Aorta (tissue), 5 donors: Measurements from ENCODE around the gene FXR1. TPM values are rescaled to one million over a fixed set of nuclear protein-coding genes. Genes with fewer than 3 reads are reported as not detected.
A peak's percentile ranks its signal among the peaks of the same experiment; 100 is the strongest.
"Not testable (repeated sequence)": the region's sequence is repeated elsewhere in the genome, so short reads cannot be mapped to it uniquely, and the experiment has no call there.

Experiments
- ATAC-seq: fragments of 200-7000 bp; cut with Tn5 transposase; one replicate; pipeline ENCODE4 v1.9.1; 2022; ENCODE audit warnings: moderate library complexity; ENCODE audit not compliant: low FRiP score
- DNase-seq, 2 donors: peaks; one replicate each; pipeline ENCODE4 v3.0.0-alpha.2; 2020
- H3K27ac ChIP-seq, 2 donors: one replicate each; pipeline ENCODE4 v1.5.1; 2013; ENCODE audit warnings: low read length in 2 of 2, mild to moderate bottlenecking in 2 of 2, moderate library complexity in 2 of 2, control low read depth in 1 of 2, inconsistent platforms in 1 of 2, low read depth in 1 of 2
- H3K27me3 ChIP-seq, 2 donors: one replicate each; pipeline ENCODE4 v1.6.1; 2013; ENCODE audit warnings: control low read depth in 1 of 2, low read length in 1 of 2, mild to moderate bottlenecking in 1 of 2, moderate library complexity in 1 of 2; ENCODE audit not compliant: insufficient read depth in 2 of 2, control insufficient read depth in 1 of 2
- H3K36me3 ChIP-seq, 2 donors: one replicate each; pipeline ENCODE4 v1.6.1; 2013; ENCODE audit warnings: control low read depth in 1 of 2, low read length in 1 of 2, mild to moderate bottlenecking in 1 of 2; ENCODE audit not compliant: insufficient read depth in 2 of 2, control insufficient read depth in 1 of 2
- H3K4me1 ChIP-seq, 2 donors: one replicate each; pipeline ENCODE4 v1.6.1; 2013; ENCODE audit warnings: low read length in 2 of 2, control low read depth in 1 of 2, mild to moderate bottlenecking in 1 of 2, moderate library complexity in 1 of 2; ENCODE audit not compliant: insufficient read depth in 2 of 2, control insufficient read depth in 1 of 2
- H3K4me3 ChIP-seq, 2 donors: one replicate each; pipeline ENCODE4 v1.5.1; 2013; ENCODE audit warnings: low read length in 2 of 2, control low read depth in 1 of 2, mild to moderate bottlenecking in 1 of 2
- H3K9me3 ChIP-seq: one replicate; pipeline ENCODE4 v1.6.1; 2013; ENCODE audit warnings: mild to moderate bottlenecking, low read length; ENCODE audit not compliant: control insufficient read depth
- WGBS, 2 donors: extraction: QIAGEN DNeasy Blood & Tissue Kit; methylation state at CpG; one replicate each; pipeline ENCODE4 v1.1.7; 2013; 5-methylcytosine and 5-hydroxymethylcytosine counted together
- intact Hi-C, 2 donors: fragments of 100-400 bp; cut with DNase I; formaldehyde crosslinking; loops; one replicate each; pipeline versions ENCODE4 v1.14.2 to v1.15.0; 2022
- polyA plus RNA-seq, 2 donors: library from polyadenylated mRNA; stranded (reverse); fragments of 200-250 nt; gene quantifications; one replicate each; pipeline ENCODE4 v1.2.3, GENCODE V29; 2013
- total RNA-seq, 2 donors: library from RNA; stranded (reverse); fragmentation: NEBNext Ultra II Directional; extraction: Animal tissue kit (Norgen Biotek cat#: 25700); gene quantifications; one replicate each; pipeline ENCODE4 v1.2.1, GENCODE V29; 2021
- donor health status: healthy with polysubstance abuse.
- donor health status: Bipolar disorder and iron deficiency.
- donor health status: DM: no; HTN: no; CAD: no.
- donor health status: DM: no; HTN: no; CAD: no.
- donor health status: DM: yes; HTN: yes; CAD: no.

FXR1 gene
- total and polyA plus RNA-seq, 4 donors, result 64.9 to 120 (median 105) TPM

- DNase-seq (no peak), ATAC-seq (no peak)
- 86% methylated on average over 2 of the region's 2 CpGs for WGBS, 2 donors
- Histone ChIP-seq H3K36me3 (peaks cover 0 to 7% of the 10 kb centered on the region in 2 donors), H3K9me3 (no peaks in the 10 kb centered on the region), H3K27ac (no peak overlapping the region), H3K4me1 (no peaks in the 10 kb centered on the region), H3K27me3 (no peaks in the 10 kb centered on the region), H3K4me3 (no peak overlapping the region)
- intact Hi-C loops, result loop anchor here in 1 of 2 donors (10.0 kb wide), 1 partner anchor 67 kb away; the partner anchor contains the start of gene FXR1
Observed at GRCh38 chr3:180981912-180982311, 69.4 kb downstream of the FXR1 start.

DNA sequence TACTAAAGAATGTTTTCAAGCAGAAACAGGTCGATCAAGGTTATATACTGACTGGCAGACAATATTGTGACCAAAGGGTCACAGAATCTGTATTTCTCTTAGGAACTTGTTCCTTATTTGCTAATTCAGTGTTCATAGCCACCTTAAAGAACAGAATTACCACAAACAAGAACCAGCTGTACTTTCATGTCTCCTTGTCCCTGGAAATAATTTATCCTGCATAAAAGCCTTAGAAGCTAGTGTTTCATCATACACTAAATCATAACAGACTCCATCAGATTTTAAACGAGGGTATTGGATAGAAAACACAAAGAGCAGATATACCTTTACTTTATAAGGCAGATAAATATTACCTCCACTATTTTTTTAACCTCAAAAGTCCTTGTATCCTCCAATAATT lies 70.7 kb downstream of the FXR1 start:
- Histone ChIP-seq H3K9me3 (no peaks in the 10 kb centered on the region), H3K27me3 (no peaks in the 10 kb centered on the region), H3K4me1 (peaks cover 0 to 2% of the 10 kb centered on the region in 2 donors), H3K36me3 (peaks cover 4 to 7% of the 10 kb centered on the region in 2 donors), H3K4me3 (no peak overlapping the region), H3K27ac (no peak overlapping the region)
- DNase-seq (no peak), ATAC-seq (no peak)
- intact Hi-C loops, result loop anchor here in 1 of 2 donors (10.0 kb wide), 1 partner anchor 68 kb away; the partner anchor contains the start of gene FXR1
- WGBS, 2 donors, result 62 to 64% methylated on average over 2 of the region's 2 CpGs

DNA sequence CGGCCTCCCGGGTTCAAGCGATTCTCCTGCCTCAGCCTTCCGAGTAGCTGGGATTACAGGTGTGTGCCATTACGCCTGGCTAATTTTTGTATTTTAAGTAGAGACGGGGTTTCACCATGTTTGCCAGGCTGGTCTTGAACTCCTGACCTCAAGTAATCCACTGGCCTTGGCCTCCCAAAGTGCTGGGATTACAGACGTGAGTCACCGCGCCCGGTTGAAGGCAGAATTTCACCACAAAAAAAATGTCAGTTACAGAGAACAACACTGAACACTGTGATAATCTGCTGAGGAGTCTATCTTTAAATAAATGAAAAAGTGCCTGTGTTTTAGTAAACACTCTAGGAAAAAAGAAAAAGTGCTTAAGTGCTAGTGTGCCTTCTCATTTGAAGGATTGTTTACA lies 73.9 kb downstream of the FXR1 start:
- not testable (repeated sequence) for H3K36me3 ChIP-seq, DNase-seq, ATAC-seq, H3K9me3 ChIP-seq, H3K4me1 ChIP-seq, H3K4me3 ChIP-seq, H3K27me3 ChIP-seq, H3K27ac ChIP-seq
- WGBS, 2 donors, result 91% methylated on average over 10 of the region's 10 CpGs
- intact Hi-C loops, result loop anchor here (5.0 to 10.0 kb wide), 3 partner anchors 72 to 114 kb away; partner anchors contain the start of gene FXR1 (in 2 of the 2)

GRCh38 chr3:180987344-180987743 lies 74.9 kb downstream of the FXR1 start:
- H3K27me3 ChIP-seq, result no peaks in the 10 kb centered on the region
- peaks cover 0 to 5% of the 10 kb centered on the region in 2 donors for H3K4me1 ChIP-seq
- intact Hi-C loops, result loop anchor here (5.0 to 10.0 kb wide), 3 partner anchors 73 to 115 kb away; partner anchors contain the start of gene FXR1 (in 2 of the 2)
- ATAC-seq, result no peak
- H3K9me3 ChIP-seq, result no peaks in the 10 kb centered on the region
- H3K4me3 ChIP-seq, result no peak overlapping the region
- DNase-seq, result no peak
- no peak overlapping the region for H3K27ac ChIP-seq
- peaks cover 4% of the 10 kb centered on the region in 2 donors for H3K36me3 ChIP-seq
- 95 to 96% methylated on average over 2 of the region's 2 CpGs for WGBS, 2 donors

DNA sequence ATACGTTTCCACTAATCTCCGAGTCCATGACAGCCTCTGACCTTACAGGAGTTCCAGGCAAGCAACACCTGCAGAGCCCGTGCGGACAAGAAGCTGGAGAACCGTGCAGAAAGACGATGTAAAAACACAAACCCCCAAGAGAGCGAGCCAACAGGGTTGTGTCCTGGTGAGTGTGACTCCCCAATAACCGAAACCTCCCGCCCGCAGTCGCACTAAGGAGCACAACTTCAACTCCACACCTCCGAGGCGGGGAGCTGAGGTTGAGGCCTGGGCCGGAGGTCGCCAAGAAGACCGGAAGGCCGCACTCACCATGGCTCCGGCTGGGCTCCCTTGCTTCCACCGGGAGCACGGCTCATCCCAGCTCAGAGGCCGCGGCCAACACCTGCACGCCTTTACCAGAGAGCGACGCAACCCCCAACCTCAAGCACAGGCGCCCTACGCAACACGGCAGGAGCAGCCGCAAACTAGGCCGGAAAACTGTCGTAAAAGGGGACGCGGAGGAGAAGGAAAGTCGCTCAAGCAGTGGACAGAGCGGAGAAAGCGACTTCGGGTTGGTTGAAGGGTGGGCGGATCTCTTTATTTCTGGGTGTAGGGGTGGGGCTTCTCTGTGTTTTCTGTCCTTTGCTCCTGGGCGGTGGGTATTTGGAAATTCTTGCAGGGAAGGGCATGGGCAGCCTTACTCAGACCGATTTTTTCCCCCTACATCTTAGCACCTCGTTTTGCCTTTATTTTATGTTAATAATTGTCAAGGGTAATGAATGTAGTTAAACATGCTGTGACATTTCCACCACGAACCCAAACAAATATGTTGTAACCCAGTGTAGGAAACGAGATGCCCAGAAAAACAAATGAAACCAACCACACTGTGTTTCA lies 77.1 kb downstream of the FXR1 start, which contains the start of gene DNAJC19:
Gene DNAJC19 (minus strand): TSS at position 446 of the 873 bp plus-strand sequence. CDS start 134 bp downstream, at position 312.
- WGBS, 2 donors, result 0% methylated on average over 43 of the region's 43 CpGs
- peak; percentile 99 for ATAC-seq
- no peaks in the 10 kb centered on the region for H3K9me3 ChIP-seq
- peak within 1 kb of the TSS; percentile 60 to 80 for H3K4me3 ChIP-seq
- no peaks in the 10 kb centered on the region for H3K27me3 ChIP-seq
- H3K27ac ChIP-seq, result peak within 1 kb of the TSS; percentile 1 to 56
- peaks cover 0 to 4% of the 10 kb centered on the region in 2 donors for H3K36me3 ChIP-seq
- peaks cover 0 to 5% of the 10 kb centered on the region in 2 donors for H3K4me1 ChIP-seq
- DNase-seq, result peak; percentile 95
- intact Hi-C loops, result loop anchor here (5.0 to 10.0 kb wide), 3 partner anchors 75 to 117 kb away; partner anchors contain the start of gene FXR1 (in 2 of the 2)

- H3K27ac ChIP-seq, result no peak overlapping the region
- intact Hi-C loops, result no loop called here
- H3K36me3 ChIP-seq, result peaks cover 0 to 4% of the 10 kb centered on the region in 2 donors
Observed at GRCh38 chr3:180990505-180990904, 78.0 kb downstream of the FXR1 start.

GRCh38 chr3:180996415-180996932 lies 84.0 kb downstream of the FXR1 start:
- Histone ChIP-seq H3K9me3 (no peaks in the 10 kb centered on the region), H3K27me3 (no peaks in the 10 kb centered on the region), H3K4me3 (no peak overlapping the region), H3K4me1 (no peaks in the 10 kb centered on the region), H3K36me3 (no peaks in the 10 kb centered on the region), H3K27ac (no peak overlapping the region)
- DNase-seq, result no peak
- ATAC-seq, result no peak
- intact Hi-C loops, result no loop called here
- WGBS, 2 donors, result 81 to 90% methylated on average over 2 of the region's 2 CpGs

More at GRCh38 chr3:180990505-180990904, 78.0 kb downstream of the FXR1 start:
- Histone ChIP-seq H3K4me1 (peaks cover 0 to 5% of the 10 kb centered on the region in 2 donors), H3K9me3 (no peaks in the 10 kb centered on the region), H3K27me3 (no peaks in the 10 kb centered on the region), H3K4me3 (peak overlapping the region in 1 of 2 donors; percentile 80)
- 21 to 22% methylated on average over 2 of the region's 2 CpGs for WGBS, 2 donors
- DNase-seq (no peak), ATAC-seq (no peak)

DNA sequence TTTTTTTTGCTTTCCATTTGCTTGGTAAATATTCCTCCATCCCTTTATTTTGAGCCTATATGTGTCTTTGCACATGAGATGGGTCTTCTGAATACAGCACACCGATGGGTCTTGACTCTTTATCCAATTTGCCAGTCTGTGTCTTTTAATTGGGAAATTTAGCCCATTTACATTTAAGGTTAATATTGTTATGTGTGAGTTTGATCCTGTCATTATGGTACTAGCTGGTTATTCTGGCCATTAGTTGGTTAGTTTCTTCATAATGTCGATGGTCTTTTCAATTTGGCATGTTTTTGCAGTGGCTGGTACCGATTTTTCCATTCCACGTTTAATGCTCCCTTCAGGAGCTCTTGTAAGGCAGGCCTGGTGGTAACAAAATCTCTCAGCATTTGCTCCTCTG lies 89.9 kb downstream of the FXR1 start:
- intact Hi-C loops, H3K36me3 ChIP-seq, H3K9me3 ChIP-seq, ATAC-seq, H3K4me1 ChIP-seq, DNase-seq, H3K27ac ChIP-seq, H3K4me3 ChIP-seq, H3K27me3 ChIP-seq: not testable (repeated sequence)
- 83 to 92% methylated on average over 4 of the region's 4 CpGs for WGBS, 2 donors
